Loucy (cell line): ENCODE data around the gene STARD6.

Experiments used
- H2AFZ ChIP-seq: fragments of 200-600 bp; sonication (generic); 2 replicates; pipeline ENCODE4 v1.6.0; 2016; ENCODE audit warnings: antibody characterized with exemption, mild to moderate bottlenecking, low read length, moderate library complexity
- H3F3A ChIP-seq: fragments of 200-600 bp; 2 replicates; pipeline ENCODE4 v1.6.0; 2016; ENCODE audit warnings: antibody characterized with exemption, low read depth, mild to moderate bottlenecking
- H3K27me3 ChIP-seq: fragments of 200-600 bp; sonication (generic); 2 replicates; pipeline ENCODE4 v1.6.1; 2014; ENCODE audit warnings: low read length, mild to moderate bottlenecking; ENCODE audit not compliant: insufficient read depth, poor library complexity, severe bottlenecking
- H3K36me3 ChIP-seq: fragments of 200-600 bp; sonication (generic); 2 replicates; pipeline ENCODE4 v1.6.1; 2016; ENCODE audit warnings: low read length; ENCODE audit not compliant: insufficient read depth
- H3K4me1 ChIP-seq: fragments of 200-600 bp; sonication (generic); 2 replicates; pipeline ENCODE4 v1.5.1; 2014; ENCODE audit warnings: low read length, mild to moderate bottlenecking; ENCODE audit not compliant: insufficient read depth, poor library complexity, severe bottlenecking
- H3K4me2 ChIP-seq: fragments of 200-600 bp; sonication (generic); 2 replicates; pipeline ENCODE4 v1.6.0; 2014; ENCODE audit warnings: antibody characterized with exemption, low read length, low read depth, mild to moderate bottlenecking; ENCODE audit not compliant: poor library complexity, severe bottlenecking
- H3K4me3 ChIP-seq: fragments of 200-600 bp; sonication (generic); 2 replicates; pipeline ENCODE4 v1.5.1; 2014; ENCODE audit warnings: low read length, mild to moderate bottlenecking, mixed read lengths; ENCODE audit not compliant: poor library complexity, severe bottlenecking
- H3K79me2 ChIP-seq: fragments of 200-600 bp; sonication (generic); 2 replicates; pipeline ENCODE4 v1.6.1; 2014; ENCODE audit warnings: low read length; ENCODE audit not compliant: insufficient read depth
- H3K9ac ChIP-seq: fragments of 200-600 bp; sonication (generic); 2 replicates; pipeline ENCODE4 v1.6.0; 2014; ENCODE audit warnings: mild to moderate bottlenecking, low read depth, low read length, moderate library complexity; ENCODE audit not compliant: poor library complexity, severe bottlenecking
- H3K9me2 ChIP-seq: fragments of 200-600 bp; sonication (generic); replicated peaks from 2 replicates; pipeline ENCODE4 v1.6.1; 2016; ENCODE audit warnings: low read depth, low read length, mixed read lengths
- H3K9me3 ChIP-seq: fragments of 200-600 bp; sonication (generic); 2 replicates; pipeline ENCODE4 v1.6.1; 2014; ENCODE audit warnings: mild to moderate bottlenecking, antibody characterized with exemption, low read length, low read depth; ENCODE audit not compliant: insufficient read depth
- H4K20me1 ChIP-seq: fragments of 200-600 bp; sonication (generic); 2 replicates; pipeline ENCODE4 v1.6.0; 2014; ENCODE audit warnings: antibody characterized with exemption, low read length, mild to moderate bottlenecking; ENCODE audit not compliant: insufficient read depth, poor library complexity, severe bottlenecking
- CTCF ChIP-seq: fragments of 200-600 bp; sonication (generic); conservative IDR thresholded peaks from 2 replicates; pipeline ENCODE4 v1.5.1; 2014; ENCODE audit warnings: mild to moderate bottlenecking, antibody characterized with exemption, low read length
- EZH2phosphoT487 ChIP-seq: fragments of 200-600 bp; IDR thresholded peaks from 2 replicates; pipeline ENCODE4 v1.6.1; 2018; ENCODE audit warnings: antibody characterized with exemption, mild to moderate bottlenecking, moderate library complexity, borderline replicate concordance

STARD6 gene

DNA sequence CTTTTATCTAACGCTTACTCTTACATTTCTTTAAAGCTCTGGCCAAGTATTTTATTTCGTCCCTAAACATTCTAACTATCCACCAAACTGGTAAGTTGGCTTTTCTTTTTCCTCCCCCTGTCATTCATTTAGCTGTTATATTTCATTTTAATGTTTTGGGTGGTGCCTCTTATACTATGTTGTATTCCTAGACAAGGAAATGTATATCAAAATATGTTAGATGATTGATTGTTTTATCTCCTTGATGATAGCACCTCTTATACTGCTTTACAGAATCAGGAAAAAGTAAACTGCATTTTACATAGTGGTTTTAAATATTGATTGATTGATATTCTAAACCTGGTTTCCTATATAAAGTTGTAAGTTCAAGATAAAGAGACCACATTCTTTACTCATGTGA is 24.0 kb upstream of the STARD6 start:
- no peak overlapping the region for H3K4me3 ChIP-seq
- TF ChIP-seq EZH2phosphoT487 (no peak), CTCF (no peak)

GRCh38 chr18:54378057-54378456 is 20.4 kb upstream of the STARD6 start:
- no peaks in the 10 kb centered on the region for H3F3A ChIP-seq
- no peaks in the 10 kb centered on the region for H4K20me1 ChIP-seq
- no peak overlapping the region for H2AFZ ChIP-seq
- no peak overlapping the region for H3K9ac ChIP-seq
- no peaks in the 10 kb centered on the region for H3K79me2 ChIP-seq
- H3K27me3 ChIP-seq, result no peaks in the 10 kb centered on the region
- peaks cover 33% of the 10 kb centered on the region; the same call in 1 of the 2 replicates for H3K36me3 ChIP-seq
- no peak for TF ChIP-seq EZH2phosphoT487
- TF ChIP-seq CTCF, result no peak
- H3K9me2 ChIP-seq, result no peaks in the 10 kb centered on the region
- H3K4me1 ChIP-seq, result no peaks in the 10 kb centered on the region
- H3K4me3 ChIP-seq, result no peak overlapping the region
- no peaks in the 10 kb centered on the region for H3K9me3 ChIP-seq
- H3K4me2 ChIP-seq, result no peak overlapping the region

More for the DNA sequence above, 24.0 kb upstream of the STARD6 start:
- no peak overlapping the region for H3K4me2 ChIP-seq
- H3K79me2 ChIP-seq, result no peaks in the 10 kb centered on the region
- H3K4me1 ChIP-seq, result peaks cover 3% of the 10 kb centered on the region
- no peaks in the 10 kb centered on the region for H3K9me2 ChIP-seq
- H3F3A ChIP-seq, result no peaks in the 10 kb centered on the region
- H3K27me3 ChIP-seq, result no peaks in the 10 kb centered on the region
- no peaks in the 10 kb centered on the region for H4K20me1 ChIP-seq
- H3K9ac ChIP-seq, result no peak overlapping the region
- H3K9me3 ChIP-seq, result no peaks in the 10 kb centered on the region
- H3K36me3 ChIP-seq, result peaks cover 12% of the 10 kb centered on the region; the same call in 1 of the 2 replicates
- no peak overlapping the region for H2AFZ ChIP-seq

- H3K4me1 ChIP-seq, result peaks cover 70% of the 10 kb centered on the region
- no peak for TF ChIP-seq EZH2phosphoT487
- no peak for TF ChIP-seq CTCF
- H4K20me1 ChIP-seq, result peaks cover 16% of the 10 kb centered on the region
- H3K9ac ChIP-seq, result peak overlapping the region; percentile 96
- H3K27me3 ChIP-seq, result no peaks in the 10 kb centered on the region
- no peaks in the 10 kb centered on the region for H3K9me2 ChIP-seq
- no peaks in the 10 kb centered on the region for H3K36me3 ChIP-seq
- H3F3A ChIP-seq, result no peaks in the 10 kb centered on the region
- H3K4me3 ChIP-seq, result peak overlapping the region; percentile 90
- no peak overlapping the region for H2AFZ ChIP-seq
- peaks cover 58% of the 10 kb centered on the region for H3K79me2 ChIP-seq
- no peaks in the 10 kb centered on the region for H3K9me3 ChIP-seq
- H3K4me2 ChIP-seq, result peak overlapping the region; percentile 96
These were observed 2.7 kb upstream of the STARD6 start for GRCh38 chr18:54360406-54360805.
